Loucy (cell line): ENCODE measurements around the gene PLXNA4.

ENCODE experiments used
- CTCF ChIP-seq: fragments of 200-600 bp; sonication (generic); conservative IDR thresholded peaks from 2 replicates; pipeline ENCODE4 v1.5.1; 2014; ENCODE audit warnings: mild to moderate bottlenecking, antibody characterized with exemption, low read length
- EZH2phosphoT487 ChIP-seq: fragments of 200-600 bp; IDR thresholded peaks from 2 replicates; pipeline ENCODE4 v1.6.1; 2018; ENCODE audit warnings: antibody characterized with exemption, mild to moderate bottlenecking, moderate library complexity, borderline replicate concordance

GRCh38 chr7:132240262-132240661 lies 336.0 kb downstream of the PLXNA4 start:
- TF ChIP-seq CTCF: no peak
- no peak for TF ChIP-seq EZH2phosphoT487
